Left ventricle myocardium superior (tissue), 1 donor: Measurements from ENCODE around the gene KIF15. TPM values are rescaled to one million over a fixed set of nuclear protein-coding genes. Genes with fewer than 3 reads are reported as not detected.
A peak's percentile ranks its signal among the peaks of the same experiment; 100 is the strongest.

Source experiments
- ATAC-seq: fragments of 200-7000 bp; cut with Tn5 transposase; one replicate; pipeline ENCODE4 v1.9.1; 2020; ENCODE audit warnings: mild to moderate bottlenecking, moderate library complexity
- DNase-seq: peaks from one replicate; pipeline ENCODE4 v3.0.0-alpha.2; 2020
- intact Hi-C: fragments of 100-400 bp; cut with micrococcal nuclease; formaldehyde crosslinking; loops from one replicate; pipeline ENCODE4 v1.11.0; 2022
- long read RNA-seq: library from polyadenylated mRNA; unstranded; transcript quantifications from one replicate; pipeline ENCODE4 v2.0.0, GENCODE V29; 2021
- total RNA-seq: library from RNA; stranded (reverse); fragmentation: NEBNext Ultra II Directional; extraction: Animal tissue kit (Norgen Biotek cat#: 25700); gene quantifications from one replicate; pipeline ENCODE4 v1.2.1, GENCODE V29; 2021
- donor health status: DM: no; HTN: yes; CAD: no; lungs with severe emphysema.

KIF15 gene, protein sequence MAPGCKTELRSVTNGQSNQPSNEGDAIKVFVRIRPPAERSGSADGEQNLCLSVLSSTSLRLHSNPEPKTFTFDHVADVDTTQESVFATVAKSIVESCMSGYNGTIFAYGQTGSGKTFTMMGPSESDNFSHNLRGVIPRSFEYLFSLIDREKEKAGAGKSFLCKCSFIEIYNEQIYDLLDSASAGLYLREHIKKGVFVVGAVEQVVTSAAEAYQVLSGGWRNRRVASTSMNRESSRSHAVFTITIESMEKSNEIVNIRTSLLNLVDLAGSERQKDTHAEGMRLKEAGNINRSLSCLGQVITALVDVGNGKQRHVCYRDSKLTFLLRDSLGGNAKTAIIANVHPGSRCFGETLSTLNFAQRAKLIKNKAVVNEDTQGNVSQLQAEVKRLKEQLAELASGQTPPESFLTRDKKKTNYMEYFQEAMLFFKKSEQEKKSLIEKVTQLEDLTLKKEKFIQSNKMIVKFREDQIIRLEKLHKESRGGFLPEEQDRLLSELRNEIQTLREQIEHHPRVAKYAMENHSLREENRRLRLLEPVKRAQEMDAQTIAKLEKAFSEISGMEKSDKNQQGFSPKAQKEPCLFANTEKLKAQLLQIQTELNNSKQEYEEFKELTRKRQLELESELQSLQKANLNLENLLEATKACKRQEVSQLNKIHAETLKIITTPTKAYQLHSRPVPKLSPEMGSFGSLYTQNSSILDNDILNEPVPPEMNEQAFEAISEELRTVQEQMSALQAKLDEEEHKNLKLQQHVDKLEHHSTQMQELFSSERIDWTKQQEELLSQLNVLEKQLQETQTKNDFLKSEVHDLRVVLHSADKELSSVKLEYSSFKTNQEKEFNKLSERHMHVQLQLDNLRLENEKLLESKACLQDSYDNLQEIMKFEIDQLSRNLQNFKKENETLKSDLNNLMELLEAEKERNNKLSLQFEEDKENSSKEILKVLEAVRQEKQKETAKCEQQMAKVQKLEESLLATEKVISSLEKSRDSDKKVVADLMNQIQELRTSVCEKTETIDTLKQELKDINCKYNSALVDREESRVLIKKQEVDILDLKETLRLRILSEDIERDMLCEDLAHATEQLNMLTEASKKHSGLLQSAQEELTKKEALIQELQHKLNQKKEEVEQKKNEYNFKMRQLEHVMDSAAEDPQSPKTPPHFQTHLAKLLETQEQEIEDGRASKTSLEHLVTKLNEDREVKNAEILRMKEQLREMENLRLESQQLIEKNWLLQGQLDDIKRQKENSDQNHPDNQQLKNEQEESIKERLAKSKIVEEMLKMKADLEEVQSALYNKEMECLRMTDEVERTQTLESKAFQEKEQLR (N-terminal part only)
- total RNA-seq: 1.1 TPM
- long read RNA-seq, partial matches to known transcripts: 0 of 6 reads
- long read RNA-seq, other reads (novel, unspliced or antisense): 6 of 6 reads

DNA sequence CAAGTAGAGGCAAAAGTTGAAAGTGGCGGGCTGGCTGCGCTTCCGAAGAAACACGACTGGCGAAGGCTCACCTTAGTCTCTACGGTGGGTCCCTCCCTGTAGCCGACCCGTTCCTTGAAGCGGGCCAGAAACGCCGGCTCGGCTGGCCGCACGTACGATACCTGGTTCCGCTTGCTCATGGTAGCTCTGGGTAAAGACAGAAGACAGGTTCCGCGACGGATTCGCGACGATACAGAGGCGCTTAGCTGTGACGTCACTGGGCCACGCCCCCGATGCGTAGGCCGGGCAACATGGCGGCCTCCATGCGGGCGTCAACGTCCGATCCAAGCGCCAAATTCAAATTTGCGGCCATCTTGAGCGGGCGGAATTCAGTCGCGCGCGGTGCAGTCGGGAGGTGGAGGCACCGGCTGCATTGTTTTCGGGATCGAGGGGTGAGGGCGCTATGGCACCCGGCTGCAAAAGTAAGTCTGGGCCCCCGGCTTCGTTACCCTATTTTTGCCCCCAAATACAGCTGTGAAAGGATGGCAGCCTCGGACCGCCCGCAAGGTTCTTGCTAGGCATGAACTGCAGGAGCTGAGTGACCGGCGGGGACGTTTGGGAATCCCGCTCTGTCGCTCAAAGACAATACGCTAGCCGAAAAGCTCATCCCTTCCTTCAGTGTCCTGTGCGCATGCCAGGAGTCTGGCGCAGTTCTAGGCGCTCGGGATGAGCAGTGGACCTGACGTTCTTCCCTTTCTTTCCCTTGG is at the start of gene KIF15, which contains the start of gene KIAA1143:
TSS of gene KIF15 (plus strand) at position 371 of the 746 bp plus-strand sequence. CDS start at position 443, 72 bp downstream.
TSS of gene KIAA1143 (minus strand) at position 196 of the 746 bp plus-strand sequence. CDS start at position 179, 17 bp downstream.
- ATAC-seq (peak; percentile 100), DNase-seq (peak; percentile 99)
- intact Hi-C loops: no loop called here

DNA sequence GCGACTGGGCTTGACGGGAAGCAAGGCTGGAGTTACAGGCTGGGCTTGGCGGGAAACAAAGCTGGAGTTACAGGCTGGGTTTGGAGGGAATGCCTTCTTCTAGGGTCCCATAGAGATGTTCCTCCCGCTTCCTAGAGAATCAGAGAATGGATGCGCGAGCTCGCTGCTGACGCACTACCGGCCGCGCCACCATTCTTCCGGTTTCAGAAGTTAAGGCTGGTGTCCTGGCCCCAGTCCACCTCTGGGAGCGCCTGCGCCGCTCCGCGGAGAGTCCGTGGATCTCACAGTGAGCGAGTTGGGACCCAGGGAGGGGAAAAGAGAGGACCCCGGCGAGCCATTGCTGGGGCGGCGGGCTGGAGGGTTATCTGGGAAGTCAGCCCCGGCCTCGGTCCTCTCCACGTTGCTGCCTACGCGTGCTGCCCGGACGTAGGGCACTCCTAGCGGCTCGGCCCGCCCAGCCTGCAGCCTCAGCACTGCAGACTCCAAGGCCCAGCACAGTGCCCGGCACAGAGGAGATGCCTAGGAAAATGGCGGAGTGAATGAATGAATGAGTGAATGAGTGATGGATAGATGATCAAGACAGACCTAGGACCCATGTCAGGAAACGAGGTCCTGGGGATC is 49.0 kb upstream of the KIF15 start, which contains the start of gene ZNF502:
TSS of gene ZNF502 (plus strand) at position 206 of the 621 bp plus-strand sequence. CDS start 7,602 bp downstream, outside the sequence.
- DNase-seq (peak; percentile 92), ATAC-seq (peak; percentile 100)
- intact Hi-C loops: no loop called here

DNA sequence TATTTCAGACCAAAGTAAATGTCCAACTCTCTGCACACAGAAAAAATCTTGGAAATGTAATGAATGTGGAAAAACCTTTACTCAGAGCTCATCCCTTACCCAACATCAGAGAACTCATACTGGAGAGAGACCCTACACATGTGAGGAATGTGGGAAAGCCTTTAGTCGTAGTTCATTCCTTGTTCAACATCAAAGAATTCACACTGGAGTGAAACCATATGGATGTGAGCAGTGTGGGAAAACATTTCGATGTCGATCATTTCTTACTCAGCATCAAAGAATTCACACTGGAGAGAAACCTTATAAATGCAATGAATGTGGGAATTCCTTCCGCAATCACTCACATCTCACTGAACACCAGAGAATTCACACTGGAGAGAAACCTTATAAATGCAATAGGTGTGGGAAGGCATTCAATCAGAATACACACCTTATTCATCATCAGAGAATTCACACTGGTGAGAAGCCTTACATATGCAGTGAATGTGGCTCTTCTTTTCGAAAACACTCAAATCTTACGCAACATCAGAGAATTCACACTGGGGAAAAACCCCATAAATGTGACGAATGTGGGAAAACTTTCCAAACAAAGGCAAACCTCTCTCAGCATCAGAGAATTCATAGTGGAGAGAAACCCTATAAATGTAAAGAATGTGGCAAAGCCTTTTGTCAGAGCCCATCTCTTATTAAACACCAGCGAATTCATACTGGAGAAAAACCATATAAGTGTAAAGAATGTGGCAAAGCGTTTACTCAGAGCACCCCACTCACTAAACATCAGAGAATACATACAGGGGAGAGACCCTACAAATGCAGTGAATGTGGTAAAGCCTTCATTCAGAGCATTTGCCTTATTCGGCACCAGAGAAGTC is 40.1 kb upstream of the KIF15 start:
- ATAC-seq (no peak), DNase-seq (no peak)
- intact Hi-C loops: no loop called here

DNA sequence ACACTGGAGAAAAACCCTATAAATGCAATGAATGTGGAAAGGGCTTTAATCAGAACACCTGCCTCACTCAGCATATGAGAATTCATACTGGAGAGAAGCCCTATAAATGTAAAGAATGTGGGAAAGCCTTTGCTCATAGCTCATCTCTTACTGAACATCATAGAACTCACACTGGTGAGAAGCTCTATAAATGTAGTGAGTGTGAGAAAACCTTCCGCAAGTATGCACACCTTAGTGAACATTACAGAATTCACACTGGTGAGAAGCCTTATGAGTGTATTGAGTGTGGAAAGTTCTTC is 39.5 kb upstream of the KIF15 start:
- intact Hi-C loops: no loop called here
- ATAC-seq: no peak
- DNase-seq: no peak

DNA sequence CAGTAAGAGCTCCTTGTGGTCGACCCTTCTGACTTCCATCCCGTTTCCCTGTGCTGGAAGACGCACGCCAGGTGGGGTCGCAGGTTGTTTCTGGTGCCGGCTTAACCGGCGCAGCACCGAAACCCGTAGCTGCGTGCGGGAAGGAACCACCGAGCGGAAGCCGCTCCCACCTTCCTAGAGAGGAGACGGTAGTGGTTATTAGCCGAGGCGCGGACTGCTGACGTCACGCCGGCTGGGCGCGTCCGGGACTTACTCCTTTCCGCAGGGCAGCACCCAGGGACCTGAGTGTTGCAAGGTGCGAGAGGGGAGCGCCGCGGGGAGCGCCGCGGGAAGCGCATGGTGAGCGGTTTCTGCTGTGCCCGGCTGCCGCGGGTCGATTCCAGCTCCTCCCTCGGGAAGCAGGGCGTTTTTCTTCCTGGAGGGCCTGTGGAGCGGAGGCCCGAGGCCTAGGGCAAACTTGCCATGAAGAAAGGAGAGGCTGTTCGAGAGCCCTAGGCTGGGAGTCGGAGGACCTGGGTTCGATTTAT is 32.1 kb upstream of the KIF15 start, which contains the start of gene ZNF501:
TSS of gene ZNF501 (plus strand) at position 252 of the 527 bp plus-strand sequence. CDS start 4,787 bp downstream, outside the sequence.
- ATAC-seq (peak; percentile 100), DNase-seq (peak; percentile 97)
- intact Hi-C loops: no loop called here

DNA sequence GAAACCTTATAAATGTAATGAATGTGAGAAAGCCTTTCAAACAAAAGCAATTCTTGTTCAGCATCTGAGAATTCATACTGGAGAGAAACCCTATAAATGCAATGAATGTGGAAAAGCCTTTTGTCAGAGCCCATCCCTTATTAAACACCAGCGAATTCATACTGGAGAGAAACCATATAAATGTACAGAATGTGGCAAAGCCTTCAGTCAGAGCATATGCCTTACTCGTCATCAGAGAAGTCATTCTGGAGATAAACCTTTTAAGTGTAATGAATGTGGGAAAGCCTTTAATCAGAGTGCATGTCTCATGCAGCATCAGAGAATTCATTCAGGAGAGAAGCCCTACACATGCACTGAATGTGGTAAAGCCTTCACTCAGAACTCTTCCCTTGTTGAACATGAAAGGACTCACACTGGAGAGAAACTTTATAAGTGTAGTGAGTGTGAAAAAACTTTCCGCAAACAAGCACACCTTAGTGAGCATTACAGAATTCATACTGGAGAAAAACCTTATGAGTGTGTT is 26.9 kb upstream of the KIF15 start:
- no peak for DNase-seq
- intact Hi-C loops: no loop called here
- ATAC-seq: no peak

DNA sequence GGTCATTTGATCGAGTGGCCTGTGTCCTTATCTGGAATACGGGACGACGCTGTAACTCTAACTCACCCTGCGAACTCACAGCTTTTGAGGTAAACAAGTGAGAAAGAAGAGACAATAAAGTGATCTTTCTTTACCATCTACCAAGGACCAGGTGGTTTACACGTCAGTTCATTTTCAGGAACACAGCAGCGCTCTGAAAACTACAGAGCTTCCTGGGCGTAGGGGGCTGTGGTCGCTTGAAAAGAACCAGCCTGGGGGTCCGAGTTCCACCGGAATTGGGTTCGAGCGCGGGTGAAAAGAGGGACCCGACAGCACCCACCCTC is 532 bp upstream of the KIF15 start:
- DNase-seq: no peak
- intact Hi-C loops: no loop called here
- no peak for ATAC-seq

DNA sequence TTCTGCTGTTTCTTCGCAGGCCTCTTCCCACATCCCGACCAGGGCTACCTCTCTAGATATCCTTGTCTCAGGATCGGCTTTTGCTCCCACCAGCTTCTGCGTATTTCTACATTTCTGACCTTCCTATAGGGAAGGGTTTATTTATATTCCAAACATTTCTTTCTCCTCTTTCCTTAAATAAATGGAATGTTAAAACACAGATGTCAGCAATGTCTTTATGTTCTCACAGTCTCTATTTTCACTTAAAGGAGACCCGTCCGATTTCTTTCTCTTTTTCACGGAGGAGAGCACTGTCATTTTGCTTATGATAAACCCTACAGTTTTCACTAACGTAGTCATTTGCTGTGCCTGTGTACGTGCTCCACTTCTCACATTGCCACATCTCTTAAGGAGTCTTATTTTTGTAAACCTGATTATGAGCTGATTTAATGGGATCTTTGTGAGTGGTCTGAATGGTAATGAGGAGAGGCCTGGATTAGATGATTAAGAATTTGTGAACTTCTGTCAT is 630 bp downstream of the KIF15 start:
- intact Hi-C loops: no loop called here
- no peak for DNase-seq
- no peak for ATAC-seq

DNA sequence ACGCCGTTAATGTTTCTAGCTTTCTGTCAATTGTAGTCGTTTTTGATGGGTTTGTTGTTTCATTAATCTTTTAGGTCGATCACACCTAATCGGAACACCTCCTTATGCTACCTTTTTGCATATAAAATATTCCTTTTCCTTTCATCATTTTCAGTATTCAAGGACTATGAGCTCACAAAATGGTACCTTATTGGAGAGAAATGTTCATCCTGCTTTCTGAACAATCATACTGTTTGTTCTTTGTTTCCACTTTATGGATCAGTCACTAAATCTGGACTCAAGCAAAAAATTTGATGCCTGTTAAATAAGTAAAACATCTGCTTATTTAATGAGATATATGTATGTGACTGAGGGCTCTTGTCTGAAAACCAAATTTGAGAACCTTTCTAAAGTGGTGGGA is 1.1 kb downstream of the KIF15 start:
- no peak for DNase-seq
- intact Hi-C loops: no loop called here
- ATAC-seq: no peak

DNA sequence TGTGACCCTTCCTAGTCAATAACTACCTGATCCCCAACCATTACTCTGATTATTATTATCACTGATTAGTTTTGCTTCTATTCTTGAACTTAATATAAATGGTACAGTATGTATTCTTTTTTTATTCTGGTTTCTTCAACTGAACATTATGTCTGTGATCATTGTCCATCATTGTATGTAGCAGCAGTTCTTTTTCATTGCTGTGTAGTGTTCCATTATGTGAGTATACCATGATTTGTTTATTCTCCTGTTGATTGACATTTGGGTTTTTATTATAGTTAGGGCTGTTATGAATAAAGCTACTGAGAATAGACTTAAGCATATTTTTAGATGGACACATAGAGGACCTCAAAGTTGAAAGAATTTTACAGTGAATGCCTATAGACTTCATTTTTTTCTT is 2.7 kb downstream of the KIF15 start:
- intact Hi-C loops: no loop called here

DNA sequence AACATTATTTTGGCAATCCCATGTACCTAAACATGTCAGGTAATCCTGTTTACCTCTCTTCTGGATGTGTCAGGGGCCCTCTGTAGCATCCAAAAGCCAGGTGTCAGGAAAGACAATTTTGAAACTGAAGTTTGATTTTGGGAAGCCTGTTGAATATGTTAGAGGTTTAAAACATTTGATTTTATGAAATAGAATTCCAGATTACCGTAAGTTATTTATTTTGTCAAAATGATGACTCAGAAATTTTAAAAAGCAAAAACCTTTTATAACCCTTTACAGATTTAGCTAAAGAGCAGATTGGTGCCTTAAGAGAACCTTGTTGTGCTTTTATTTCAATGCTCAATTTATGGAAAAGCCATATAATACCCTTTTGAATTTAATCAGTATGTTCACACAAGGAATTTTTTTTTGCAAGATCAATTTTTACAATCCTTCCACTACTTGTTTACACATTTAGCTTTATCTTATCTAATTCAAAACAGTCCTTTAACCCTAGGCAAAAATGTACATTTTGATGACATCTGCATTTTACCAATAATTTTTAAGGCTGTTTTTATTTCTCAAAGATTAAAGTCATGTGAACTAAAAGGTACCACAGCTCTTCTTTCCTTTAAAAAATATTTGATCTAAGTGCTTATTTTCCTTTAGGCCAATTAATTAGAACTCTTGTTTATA is 10.0 kb downstream of the KIF15 start:
- ATAC-seq (no peak), DNase-seq (no peak)
- intact Hi-C loops: no loop called here

More for the DNA sequence above, 2.7 kb downstream of the KIF15 start:
- no peak for ATAC-seq
- DNase-seq: no peak

DNA sequence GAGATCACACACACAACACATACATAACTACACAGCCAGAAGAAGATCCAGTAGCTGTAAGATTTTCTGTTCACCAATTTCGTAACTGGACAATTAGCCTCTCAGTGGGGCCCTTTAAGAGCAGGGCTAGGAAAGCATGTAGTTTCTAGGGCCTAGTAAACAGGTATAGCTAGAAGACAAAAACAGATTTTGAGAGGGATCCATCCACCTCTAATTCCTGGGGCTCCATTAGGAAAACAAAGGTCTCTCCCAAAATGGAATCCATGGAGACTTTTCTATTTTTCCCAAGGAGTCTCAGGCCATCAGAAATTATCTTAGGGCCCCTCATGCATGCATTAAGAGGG is 10.5 kb downstream of the KIF15 start:
- ATAC-seq (no peak), DNase-seq (no peak)
- intact Hi-C loops: no loop called here

DNA sequence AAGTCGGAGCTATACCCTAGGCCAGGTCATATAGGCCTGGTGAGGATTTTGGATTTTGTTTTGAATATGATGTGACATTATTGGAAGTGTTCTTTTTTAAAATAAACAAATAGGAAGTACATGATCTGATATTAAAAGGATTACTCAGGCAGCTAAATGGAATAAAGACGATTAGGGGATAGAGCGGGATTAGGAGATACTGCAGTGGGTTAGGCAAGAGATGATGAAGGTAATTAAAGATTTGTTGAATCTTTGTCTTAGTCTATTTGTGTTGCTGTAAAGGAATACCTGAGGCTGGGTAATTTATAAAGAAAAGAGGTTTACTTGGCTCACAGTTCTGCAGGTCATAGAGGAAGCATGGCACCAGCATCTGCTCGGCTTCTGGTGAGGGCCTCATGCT is 21.3 kb downstream of the KIF15 start:
- intact Hi-C loops: no loop called here
- ATAC-seq (no peak), DNase-seq (no peak)

DNA sequence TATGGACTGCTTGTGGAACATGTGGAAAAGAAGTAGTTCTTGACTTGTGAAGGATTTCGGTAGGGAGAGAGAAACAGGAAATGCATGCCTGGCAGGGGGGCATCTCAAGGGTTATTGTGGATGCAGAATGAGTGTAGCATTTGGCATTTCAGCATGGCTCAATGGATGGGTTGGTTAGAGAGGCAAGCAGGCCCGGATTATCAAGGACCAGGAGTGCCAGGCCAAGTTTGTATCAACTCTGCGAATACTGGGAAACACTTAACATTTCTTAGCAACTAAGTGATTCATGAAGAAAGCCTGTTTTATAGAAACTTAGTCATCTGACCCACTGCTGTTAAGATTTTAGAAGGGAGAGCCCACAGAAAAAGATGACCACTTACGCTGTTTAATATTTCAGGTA is 33.6 kb downstream of the KIF15 start:
- no peak for ATAC-seq
- intact Hi-C loops: no loop called here
- no peak for DNase-seq

DNA sequence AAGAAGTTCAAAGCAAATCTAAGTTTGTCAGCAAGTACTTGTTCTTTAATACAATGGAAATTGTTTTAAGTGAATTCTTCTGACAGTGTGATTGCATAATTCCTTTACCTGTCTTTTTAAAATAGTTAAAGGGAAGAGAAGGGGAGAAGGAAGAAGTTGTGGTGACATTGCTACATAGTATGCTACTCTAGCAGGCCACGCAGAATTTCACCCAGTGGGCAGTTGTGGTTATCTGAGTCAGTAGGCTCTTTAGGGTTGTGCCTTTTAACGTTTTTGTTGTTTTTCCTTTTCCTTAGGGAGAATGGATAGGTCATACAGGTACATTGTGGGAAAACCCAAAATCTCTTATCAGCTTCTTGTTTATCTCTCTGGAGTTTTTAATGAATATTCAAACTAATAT is 40.4 kb downstream of the KIF15 start:
- ATAC-seq (no peak), DNase-seq (no peak)
- intact Hi-C loops: no loop called here

DNA sequence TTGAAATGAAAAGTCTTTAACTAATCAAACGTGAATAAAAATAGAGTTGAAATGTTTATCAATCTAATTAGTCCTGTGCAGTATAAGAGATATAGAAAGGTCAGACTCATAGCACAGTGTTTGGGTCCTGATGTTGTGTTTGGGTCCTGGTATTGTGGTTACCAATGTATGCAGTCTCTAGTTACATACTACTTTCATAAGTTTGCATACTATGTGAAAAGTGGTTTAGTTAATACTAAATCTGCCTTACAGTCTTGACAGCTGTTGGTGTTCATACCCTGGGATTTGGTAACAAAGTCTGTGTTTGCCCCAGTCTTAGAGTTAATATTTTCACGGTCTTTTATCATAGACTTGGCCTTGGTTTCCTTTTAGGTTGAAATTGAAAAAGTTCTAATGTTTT is 41.7 kb downstream of the KIF15 start:
- intact Hi-C loops: no loop called here
- ATAC-seq: no peak

More for the DNA sequence above, 41.7 kb downstream of the KIF15 start:
- DNase-seq: no peak
